Uterus (tissue), 2 donors: ENCODE results near the gene SRSF11.
"Not testable (repeated sequence)": the region's sequence is repeated elsewhere in the genome, so short reads cannot be mapped to it uniquely, and the experiment has no call there.

Experiments
- CTCF ChIP-seq, 4 experiments: fragments of 200-600 bp in 2 of 4; fragments of 450-650 bp in 2 of 4; sonication (generic) in 2 of 4; IDR thresholded peaks; one replicate each; pipeline ENCODE4 v1.5.1; 2016 to 2019; ENCODE audit warnings: antibody characterized with exemption in 4 of 4, mild to moderate bottlenecking in 2 of 4, moderate library complexity in 1 of 4
- POLR2A ChIP-seq, 2 donors: fragments of 450-650 bp; IDR thresholded peaks; one replicate each; pipeline ENCODE4 v1.6.1; 2016; ENCODE audit warnings: antibody characterized with exemption in 2 of 2, mild to moderate bottlenecking in 1 of 2, moderate library complexity in 1 of 2

GRCh38 chr1:70206833-70207232 is 14.3 kb upstream of the SRSF11 start:
- TF ChIP-seq CTCF, POLR2A (IDR thresholded peaks at IDR 0.05): not testable (repeated sequence)
